Esophagus squamous epithelium (tissue), 4 donors: Measurements from ENCODE around the gene ARHGEF37.

Source experiments
- POLR2A ChIP-seq, 4 donors: fragments of 450-650 bp; IDR thresholded peaks; one replicate each; pipeline ENCODE4 v1.6.1; 2017; ENCODE audit warnings: antibody characterized with exemption in 4 of 4, mild to moderate bottlenecking in 4 of 4, moderate library complexity in 3 of 4
- TF ChIP-seq, protein P1 (sequence below), 6 experiments: fragments of 450-650 bp in 4 of 6; fragments of 200-600 bp in 2 of 6; sonication (generic) in 2 of 6; IDR thresholded peaks; one replicate each; pipeline ENCODE4 v1.5.1; 2016 to 2019; ENCODE audit warnings: antibody characterized with exemption in 6 of 6, mild to moderate bottlenecking in 4 of 6, moderate library complexity in 4 of 6

DNA sequence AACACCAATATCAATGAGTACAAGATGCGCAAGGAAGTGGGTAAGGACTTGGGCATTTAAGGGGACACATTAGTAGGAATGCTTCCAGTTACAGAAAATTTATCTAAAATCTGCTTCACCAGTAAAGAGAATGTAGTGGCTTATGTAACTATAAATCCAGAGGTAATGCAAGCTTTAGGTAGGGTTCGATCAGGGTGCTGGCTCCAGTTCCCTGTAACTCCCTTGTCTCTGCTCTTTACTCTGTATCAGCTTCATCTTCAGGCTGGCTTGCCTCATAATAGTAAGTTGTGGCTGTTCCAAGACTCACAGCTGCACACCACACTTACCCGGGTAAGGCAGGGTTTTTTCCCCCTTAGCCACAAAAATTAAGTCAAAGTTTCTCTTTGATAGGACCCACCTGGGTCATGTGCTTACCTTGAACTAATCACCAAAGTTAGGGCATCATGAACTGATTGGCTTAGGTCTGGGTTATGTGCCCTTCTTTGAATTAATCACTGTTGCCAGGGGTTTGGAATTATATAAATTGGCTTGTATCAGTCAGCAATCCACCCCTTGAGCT is 35.5 kb downstream of the ARHGEF37 start:
- TF ChIP-seq, protein P1, sequence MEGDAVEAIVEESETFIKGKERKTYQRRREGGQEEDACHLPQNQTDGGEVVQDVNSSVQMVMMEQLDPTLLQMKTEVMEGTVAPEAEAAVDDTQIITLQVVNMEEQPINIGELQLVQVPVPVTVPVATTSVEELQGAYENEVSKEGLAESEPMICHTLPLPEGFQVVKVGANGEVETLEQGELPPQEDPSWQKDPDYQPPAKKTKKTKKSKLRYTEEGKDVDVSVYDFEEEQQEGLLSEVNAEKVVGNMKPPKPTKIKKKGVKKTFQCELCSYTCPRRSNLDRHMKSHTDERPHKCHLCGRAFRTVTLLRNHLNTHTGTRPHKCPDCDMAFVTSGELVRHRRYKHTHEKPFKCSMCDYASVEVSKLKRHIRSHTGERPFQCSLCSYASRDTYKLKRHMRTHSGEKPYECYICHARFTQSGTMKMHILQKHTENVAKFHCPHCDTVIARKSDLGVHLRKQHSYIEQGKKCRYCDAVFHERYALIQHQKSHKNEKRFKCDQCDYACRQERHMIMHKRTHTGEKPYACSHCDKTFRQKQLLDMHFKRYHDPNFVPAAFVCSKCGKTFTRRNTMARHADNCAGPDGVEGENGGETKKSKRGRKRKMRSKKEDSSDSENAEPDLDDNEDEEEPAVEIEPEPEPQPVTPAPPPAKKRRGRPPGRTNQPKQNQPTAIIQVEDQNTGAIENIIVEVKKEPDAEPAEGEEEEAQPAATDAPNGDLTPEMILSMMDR (IDR thresholded peaks at IDR 0.05): no peak
- TF ChIP-seq POLR2A (IDR thresholded peaks at IDR 0.05): no peak
